Smooth muscle cell (in vitro differentiated cells): ENCODE measurements around the gene PCNX2. TPM values are rescaled to one million over a fixed set of nuclear protein-coding genes. Genes with fewer than 3 reads are reported as not detected.
A peak's percentile ranks its signal among the peaks of the same experiment; 100 is the strongest.

Experiments used
- DNase-seq: peaks from one replicate; lab custom pipeline; 2025; ENCODE audit not compliant: unreplicated experiment; lab: John Stamatoyannopoulos, UW
- H2AFZ ChIP-seq: fragments of 200-600 bp; sonication (generic); 2 replicates; pipeline ENCODE4 v1.6.0; 2016; ENCODE audit warnings: antibody characterized with exemption, low read depth, mild to moderate bottlenecking
- H3F3A ChIP-seq: fragments of 200-600 bp; sonication (generic); 2 replicates; pipeline ENCODE4 v1.6.0; 2017; ENCODE audit warnings: antibody characterized with exemption, low read depth
- H3K27ac ChIP-seq: fragments of 200-600 bp; sonication (generic); 2 replicates; pipeline ENCODE4 v1.5.1; 2016; ENCODE audit warnings: low read depth, mild to moderate bottlenecking
- H3K27me3 ChIP-seq: fragments of 200-600 bp; sonication (generic); 2 replicates; pipeline ENCODE4 v1.6.1; 2016; ENCODE audit warnings: low read depth, mild to moderate bottlenecking
- H3K36me3 ChIP-seq: fragments of 200-600 bp; sonication (generic); 2 replicates; pipeline ENCODE4 v1.5.1; 2016; ENCODE audit warnings: low read depth
- H3K4me1 ChIP-seq: fragments of 200-600 bp; sonication (generic); 2 replicates; pipeline ENCODE4 v1.5.1; 2016; ENCODE audit warnings: low read depth
- H3K4me2 ChIP-seq: fragments of 200-600 bp; sonication (generic); 2 replicates; pipeline ENCODE4 v1.6.0; 2016; ENCODE audit warnings: mild to moderate bottlenecking
- H3K4me3 ChIP-seq: fragments of 200-600 bp; sonication (generic); 2 replicates; pipeline ENCODE4 v1.5.1; 2016; ENCODE audit warnings: mild to moderate bottlenecking
- H3K79me2 ChIP-seq: fragments of 200-600 bp; sonication (generic); 2 replicates; pipeline ENCODE4 v1.6.0; 2016; ENCODE audit warnings: low read depth, mild to moderate bottlenecking
- H3K9ac ChIP-seq: fragments of 200-600 bp; sonication (generic); 2 replicates; pipeline ENCODE4 v1.6.0; 2016; ENCODE audit warnings: low read depth
- H3K9me3 ChIP-seq: fragments of 200-600 bp; sonication (generic); replicated peaks from 2 replicates; pipeline ENCODE4 v1.5.1; 2016; ENCODE audit warnings: low read depth
- H4K20me1 ChIP-seq: fragments of 200-600 bp; sonication (generic); 2 replicates; pipeline ENCODE4 v1.6.0; 2016; ENCODE audit warnings: low read depth
- WGBS: methylation state at CpG from one replicate; pipeline ENCODE4 v1.1.7; 2016; ENCODE audit warnings: low lambda C conversion rate; 5-methylcytosine and 5-hydroxymethylcytosine counted together
- polyA plus RNA-seq: library from polyadenylated mRNA; unstranded; fragments of >200 nt; fragmentation: Nextera tagmentation; extraction: Ambion mirVana; gene quantifications from 2 replicates; pipeline ENCODE4 v1.2.1, GENCODE V29; 2016
- total RNA-seq: library from RNA; depleted of rRNA; stranded (reverse); fragments of >200 nt; gene quantifications from 2 replicates; pipeline ENCODE4 v1.2.3, GENCODE V29; 2014
- TF ChIP-seq, protein P1 (sequence below): fragments of 200-600 bp; sonication (generic); IDR thresholded peaks from 2 replicates; pipeline ENCODE4 v1.5.1; 2017; ENCODE audit warnings: borderline replicate concordance, mild to moderate bottlenecking, antibody characterized with exemption; ENCODE audit not compliant: insufficient read depth, poor library complexity, severe bottlenecking

PCNX2 gene
- total and polyA plus RNA-seq, 2 experiments from 2014 or later: 4.7 to 18.2 TPM

DNA sequence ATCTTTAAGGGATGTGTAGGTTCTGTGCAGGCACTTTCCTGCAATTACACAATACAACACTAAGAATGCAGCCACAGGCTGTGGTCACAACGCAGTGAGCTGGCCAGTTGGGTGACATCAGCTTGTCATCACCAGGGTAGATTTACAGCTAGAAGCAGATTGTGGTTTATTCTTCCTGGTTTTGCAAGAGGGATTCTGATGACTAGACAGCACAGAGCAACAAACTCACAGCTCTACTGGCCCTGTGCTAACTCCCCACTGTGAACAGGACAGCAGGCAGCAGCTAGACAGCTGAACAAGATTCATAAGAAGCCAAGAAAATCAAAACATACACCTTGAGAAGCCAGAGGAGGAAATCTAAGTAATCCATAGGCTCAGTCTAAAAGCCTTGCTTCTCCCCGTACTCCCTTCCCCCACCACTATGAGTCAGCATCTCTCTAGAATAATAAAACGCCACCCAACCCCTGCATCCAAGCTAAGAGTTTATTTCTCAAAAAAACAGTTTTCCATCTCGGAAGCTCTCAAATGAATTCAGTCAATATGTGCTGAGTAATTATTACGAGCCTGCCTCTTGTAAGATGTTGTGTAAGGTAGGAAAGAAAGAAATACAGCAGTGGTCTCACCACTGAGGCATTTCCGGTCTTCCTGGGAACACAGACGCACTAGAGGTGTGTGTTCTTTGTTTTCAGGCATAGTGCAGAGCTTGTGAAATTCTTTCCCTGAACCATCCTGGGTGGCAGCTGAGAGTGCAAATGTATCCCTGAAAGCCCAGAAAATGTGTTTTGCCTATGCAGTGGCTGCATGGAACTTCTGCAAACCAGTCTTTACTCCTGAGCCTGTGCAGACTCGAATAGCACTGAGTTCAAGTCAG lies 182.3 kb downstream of the PCNX2 start:
- no peaks in the 10 kb centered on the region for H3K36me3 ChIP-seq
- WGBS: 2% methylated on average over 8 of the region's 8 CpGs
- TF ChIP-seq, protein P1, sequence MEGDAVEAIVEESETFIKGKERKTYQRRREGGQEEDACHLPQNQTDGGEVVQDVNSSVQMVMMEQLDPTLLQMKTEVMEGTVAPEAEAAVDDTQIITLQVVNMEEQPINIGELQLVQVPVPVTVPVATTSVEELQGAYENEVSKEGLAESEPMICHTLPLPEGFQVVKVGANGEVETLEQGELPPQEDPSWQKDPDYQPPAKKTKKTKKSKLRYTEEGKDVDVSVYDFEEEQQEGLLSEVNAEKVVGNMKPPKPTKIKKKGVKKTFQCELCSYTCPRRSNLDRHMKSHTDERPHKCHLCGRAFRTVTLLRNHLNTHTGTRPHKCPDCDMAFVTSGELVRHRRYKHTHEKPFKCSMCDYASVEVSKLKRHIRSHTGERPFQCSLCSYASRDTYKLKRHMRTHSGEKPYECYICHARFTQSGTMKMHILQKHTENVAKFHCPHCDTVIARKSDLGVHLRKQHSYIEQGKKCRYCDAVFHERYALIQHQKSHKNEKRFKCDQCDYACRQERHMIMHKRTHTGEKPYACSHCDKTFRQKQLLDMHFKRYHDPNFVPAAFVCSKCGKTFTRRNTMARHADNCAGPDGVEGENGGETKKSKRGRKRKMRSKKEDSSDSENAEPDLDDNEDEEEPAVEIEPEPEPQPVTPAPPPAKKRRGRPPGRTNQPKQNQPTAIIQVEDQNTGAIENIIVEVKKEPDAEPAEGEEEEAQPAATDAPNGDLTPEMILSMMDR: no peak
- no peaks in the 10 kb centered on the region for H3K9me3 ChIP-seq
- H3K4me2 ChIP-seq: peak overlapping the region; percentile 76
- no peaks in the 10 kb centered on the region for H3K27me3 ChIP-seq
- no peaks in the 10 kb centered on the region for H3K79me2 ChIP-seq
- peak overlapping the region; percentile 11 for H3K4me3 ChIP-seq
- H3K9ac ChIP-seq: peak overlapping the region; percentile 81
- no peaks in the 10 kb centered on the region for H4K20me1 ChIP-seq
- peak; percentile 22 for DNase-seq
- H2AFZ ChIP-seq: no peak overlapping the region
- peak overlapping the region; percentile 94 for H3K27ac ChIP-seq
- peaks cover 29% of the 10 kb centered on the region for H3F3A ChIP-seq
- peaks cover 25% of the 10 kb centered on the region for H3K4me1 ChIP-seq

DNA sequence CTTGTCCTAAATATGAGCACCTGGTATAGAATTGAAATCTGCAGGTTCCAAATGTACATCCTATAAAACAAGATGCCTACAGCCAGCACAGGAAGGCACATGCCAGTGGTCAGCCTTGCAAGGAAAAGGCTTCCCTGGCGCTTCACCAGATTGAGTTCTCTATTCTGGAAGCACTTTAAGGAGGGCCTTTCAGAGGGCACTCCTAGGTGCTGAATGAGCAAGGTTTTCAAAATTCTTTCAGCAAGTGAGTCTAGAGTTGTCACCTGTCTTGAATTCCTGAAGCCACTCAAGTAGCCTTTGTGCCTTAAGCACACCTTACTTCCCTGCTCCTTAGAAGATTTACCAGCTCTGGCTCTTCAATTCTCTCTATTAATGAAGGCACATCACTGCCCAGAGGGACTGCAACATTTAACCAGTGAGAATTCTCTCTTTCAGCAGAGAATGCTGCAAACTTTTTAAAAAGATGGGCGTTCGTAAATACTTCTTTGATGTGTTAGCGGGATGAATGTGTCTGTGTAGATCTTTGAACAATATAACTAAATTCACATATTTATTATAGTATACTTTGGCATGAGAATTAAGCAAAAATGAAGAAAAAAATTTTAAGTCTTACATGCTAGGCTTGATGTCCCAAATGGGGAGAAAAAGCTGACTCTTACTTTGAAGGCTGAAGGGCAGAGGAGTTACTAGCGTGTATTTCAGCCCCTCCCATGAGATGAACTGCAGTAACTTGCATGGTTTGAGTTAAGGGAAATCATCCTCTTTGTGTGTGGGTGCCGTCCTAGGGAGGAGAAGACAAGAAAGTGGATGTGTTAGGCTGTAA lies 183.1 kb downstream of the PCNX2 start:
- WGBS: 43% methylated on average over 6 of the region's 6 CpGs
- H2AFZ ChIP-seq: no peak overlapping the region
- peaks cover 29% of the 10 kb centered on the region for H3K4me1 ChIP-seq
- H3K27me3 ChIP-seq: no peaks in the 10 kb centered on the region
- H3K79me2 ChIP-seq: no peaks in the 10 kb centered on the region
- peak overlapping the region; percentile 1 for H3K9ac ChIP-seq
- no peak overlapping the region for H3K4me3 ChIP-seq
- no peaks in the 10 kb centered on the region for H3K36me3 ChIP-seq
- peak overlapping the region; percentile 94 for H3K27ac ChIP-seq
- TF ChIP-seq, protein P1: no peak
- no peaks in the 10 kb centered on the region for H3K9me3 ChIP-seq
- H4K20me1 ChIP-seq: no peaks in the 10 kb centered on the region
- no peak for DNase-seq
- peak overlapping the region; percentile 65 for H3K4me2 ChIP-seq
- peaks cover 29% of the 10 kb centered on the region for H3F3A ChIP-seq

DNA sequence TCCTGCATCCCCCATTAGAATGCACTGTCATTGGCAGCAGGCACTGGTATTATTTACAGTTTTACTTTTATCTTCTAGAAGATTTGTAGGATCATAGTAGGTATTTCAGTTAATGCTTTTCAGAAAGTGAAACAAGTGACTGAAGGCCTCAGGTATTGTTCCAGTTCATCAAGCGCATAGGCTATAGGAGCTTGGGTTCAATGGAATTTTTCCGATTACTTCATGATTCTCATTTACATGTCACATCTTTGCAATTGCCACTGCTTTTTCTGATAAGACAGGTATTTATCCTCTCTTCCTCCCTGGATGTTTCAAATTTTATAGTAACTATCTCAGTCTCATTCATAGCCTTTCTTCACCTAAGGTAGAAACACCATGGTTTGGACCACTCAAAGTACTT lies 183.8 kb downstream of the PCNX2 start:
- Histone ChIP-seq H2AFZ (no peak overlapping the region), H4K20me1 (no peaks in the 10 kb centered on the region), H3K79me2 (no peaks in the 10 kb centered on the region), H3K4me2 (no peak overlapping the region), H3K27ac (peak overlapping the region; percentile 94), H3K27me3 (no peaks in the 10 kb centered on the region), H3K36me3 (no peaks in the 10 kb centered on the region), H3K9ac (no peak overlapping the region), H3K4me1 (peaks cover 34% of the 10 kb centered on the region), H3K9me3 (no peaks in the 10 kb centered on the region), H3K4me3 (no peak overlapping the region), H3F3A (peaks cover 29% of the 10 kb centered on the region)
- TF ChIP-seq, protein P1: no peak
- WGBS: 94% methylated on average over 2 of the region's 2 CpGs
- DNase-seq: no peak
